GM12878 (cell line): ENCODE measurements around the gene FAM9A. TPM values are rescaled to one million over a fixed set of nuclear protein-coding genes. Genes with fewer than 3 reads are reported as not detected.
"Not testable (repeated sequence)": the region's sequence is repeated elsewhere in the genome, so short reads cannot be mapped to it uniquely, and the experiment has no call there.

Source experiments
- ATAC-seq: fragments of 200-7000 bp; cut with Tn5 transposase; 3 replicates; pipeline ENCODE4 v1.9.1; 2020; ENCODE audit warnings: mild to moderate bottlenecking, moderate library complexity
- BruUV-seq: library from RNA; stranded (reverse); fragments of 400-500 nt; replicated peaks from 2 replicates; lab custom pipeline; 2021; lab: Mats Ljungman, UMichigan
- CTCF ChIA-PET: fragments of 300-600 bp; sonication (Branson Sonifier 250); formaldehyde crosslinking; extraction: SDS; loops from one replicate; lab custom pipeline; 2021; ENCODE audit warnings: inconsistent platforms; lab: Yijun Ruan, JAX
- POLR2A ChIA-PET: fragments of 350-600 bp; formaldehyde crosslinking; extraction: SDS; loops from one replicate; lab custom pipeline; 2021; ENCODE audit warnings: inconsistent platforms; lab: Charles Lee
- RAD21 ChIA-PET: fragments of 300-600 bp; sonication (Branson Sonifier 250); formaldehyde crosslinking; loops from one replicate; lab custom pipeline; 2023; ENCODE audit warnings: antibody characterized with exemption; ENCODE audit not compliant: unreplicated experiment; lab: Charles Lee
- SMC1A ChIA-PET: fragments of 300-600 bp; sonication (Branson Sonifier 250); formaldehyde crosslinking; loops from one replicate; lab custom pipeline; 2023; ENCODE audit not compliant: unreplicated experiment, uncharacterized antibody; lab: Charles Lee
- DNase-seq: peaks from one replicate; pipeline ENCODE4 v3.0.0-alpha.2; 2011; ENCODE audit warnings: low read depth, low spot score
- FAIRE-seq: peaks from 3 replicates; lab custom pipeline; 2011; peaks lifted over from hg19 to GRCh38; lab: Jason Lieb, UNC
- H2AFZ ChIP-seq: 2 replicates; pipeline ENCODE4 v1.6.0; 2011; ENCODE audit warnings: low read depth, low read length, control low read depth; ENCODE audit not compliant: control insufficient read depth
- H3K27ac ChIP-seq: 2 replicates; pipeline ENCODE4 v1.5.1; 2011; ENCODE audit warnings: control low read depth; ENCODE audit not compliant: control insufficient read depth, insufficient read depth
- H3K27me3 ChIP-seq, 2 experiments: replicated peaks in 1 of 2; 2 replicates each; pipeline versions ENCODE4 v1.6.0 to v1.6.1; 2011; ENCODE audit warnings: low read length in 1 of 2; ENCODE audit not compliant: control insufficient read depth in 2 of 2, insufficient read depth in 2 of 2
- H3K36me3 ChIP-seq, 2 experiments: 2 replicates each; pipeline ENCODE4 v1.5.1; 2011; ENCODE audit warnings: low read length in 1 of 2; ENCODE audit not compliant: control insufficient read depth in 2 of 2, insufficient read depth in 2 of 2
- H3K4me1 ChIP-seq: 2 replicates; pipeline ENCODE4 v1.6.1; 2011; ENCODE audit warnings: mild to moderate bottlenecking, low read length, moderate library complexity, mixed read lengths; ENCODE audit not compliant: control insufficient read depth, insufficient read depth
- H3K4me2 ChIP-seq: 2 replicates; pipeline ENCODE4 v1.6.0; 2011; ENCODE audit warnings: control low read depth; ENCODE audit not compliant: control insufficient read depth, insufficient read depth
- H3K4me3 ChIP-seq: fragments of 200-600 bp; sonication (generic); 2 replicates; pipeline ENCODE4 v1.5.1; 2016
- H3K79me2 ChIP-seq: 2 replicates; pipeline ENCODE4 v1.6.0; 2011; ENCODE audit warnings: low read length; ENCODE audit not compliant: control insufficient read depth, insufficient read depth
- H3K9ac ChIP-seq: 2 replicates; pipeline ENCODE4 v1.8.0; 2011; ENCODE audit warnings: low read length, control low read depth, mixed read lengths; ENCODE audit not compliant: control insufficient read depth, insufficient read depth
- H3K9me3 ChIP-seq: replicated peaks from 3 replicates; pipeline ENCODE4 v1.5.1; 2011; ENCODE audit warnings: mild to moderate bottlenecking, low read length; ENCODE audit not compliant: control insufficient read depth, insufficient read depth
- H4K20me1 ChIP-seq: 2 replicates; pipeline ENCODE4 v1.6.0; 2011; ENCODE audit not compliant: control insufficient read depth, insufficient read depth
- BCL3 ChIP-seq: IDR thresholded peaks from 2 replicates; pipeline ENCODE4 v1.6.1; 2011; ENCODE audit warnings: borderline replicate concordance, low read depth, mild to moderate bottlenecking, moderate library complexity, low read length; ENCODE audit not compliant: insufficient read depth, poor library complexity, severe bottlenecking
- GABPA ChIP-seq: IDR thresholded peaks from 2 replicates; pipeline ENCODE4 v1.6.1; 2014; ENCODE audit warnings: antibody characterized with exemption, low read depth, mild to moderate bottlenecking, inconsistent platforms
- LARP7 ChIP-seq: fragments of 450-650 bp; IDR thresholded peaks from 2 replicates; pipeline ENCODE4 v1.6.1; 2017; ENCODE audit warnings: mild to moderate bottlenecking
- ZNF384 ChIP-seq: IDR thresholded peaks from 2 replicates; pipeline ENCODE4 v1.6.1; 2012; ENCODE audit warnings: low read depth, mild to moderate bottlenecking, low read length, improper control_type of control experiment, borderline replicate concordance
- WGBS: methylation state at CpG from one replicate; pipeline ENCODE4 v1.1.6; 2016; ENCODE audit warnings: low lambda C conversion rate; ENCODE audit not compliant: insufficient replicate concordance, insufficient coverage; ENCODE audit errors: missing lambda C conversion rate; 5-methylcytosine and 5-hydroxymethylcytosine counted together
- in situ Hi-C: fragments of 300-500 bp; cut with MboI; formaldehyde crosslinking; loops from 9 replicates; pipeline ENCODE4 v1.14.3; 2018; ENCODE audit warnings: mixed read lengths
- intact Hi-C: fragments of 100-400 bp; cut with micrococcal nuclease; formaldehyde crosslinking; loops from one replicate; pipeline ENCODE4 v1.14.2; 2022; ENCODE audit not compliant: unreplicated experiment
- polyA plus RNA-seq, 11 experiments: library from polyadenylated mRNA; depleted of rRNA in 4 of 11; unstranded in 6 of 11; stranded (reverse) in 5 of 11; fragments of >200 nt; fragmentation: Nextera tagmentation in 4 of 11; fragmentation: Illumina TruSeq in 1 of 11; extraction: Ambion mirVana in 4 of 11; extraction: Trizol in 1 of 11; gene quantifications; 1 replicate in 1 of 11; 2 replicates in 10 of 11; pipeline versions ENCODE4 v1.2.1 to v1.2.3, GENCODE V29; 2011 to 2016; ENCODE audit warnings: inconsistent platforms in 2 of 11, missing spikeins in 2 of 11, low read depth in 1 of 11
- total RNA-seq, 4 experiments: library from RNA; depleted of rRNA in 3 of 4; stranded (reverse); fragments of >200 nt in 3 of 4; fragmentation: Illumina TruSeq in 1 of 4; extraction: Trizol in 1 of 4; gene quantifications; 2 replicates each; pipeline versions ENCODE4 v1.2.1 to v1.2.3, GENCODE V29; 2013 to 2021

The FAM9A gene
- total and polyA plus RNA-seq, 10 of the 15 experiments (the other 5 are each of a cell fraction or from before 2014, with no cell fraction given): not detected

- BruUV-seq: no TSS peak
- H3K9me3 ChIP-seq: no peaks in the 10 kb centered on the region
- H3K27ac ChIP-seq: no peak overlapping the region
- 35% methylated on average over 9 of the region's 9 CpGs for WGBS
- H3K27me3 ChIP-seq: no peaks in the 10 kb centered on the region; a peak in 1 of 4 replicates
- in situ Hi-C loops: no loop called here
- H4K20me1 ChIP-seq: no peaks in the 10 kb centered on the region
- DNase-seq: no peak
- H3K36me3 ChIP-seq: no peaks in the 10 kb centered on the region
- RAD21 ChIA-PET: no interaction called here
- no peak for TF ChIP-seq ZNF384
- no peak for TF ChIP-seq GABPA
- TF ChIP-seq BCL3: no peak
- TF ChIP-seq LARP7: no peak
- TF ChIP-seq, all 136 proteins: peak for 0
- Histone ChIP-seq H2AFZ (peak overlapping the region; percentile 12), H3K4me2 (no peak overlapping the region), H3K9ac (no peak overlapping the region), H3K4me3 (no peak overlapping the region), H3K79me2 (no peaks in the 10 kb centered on the region), H3K4me1 (no peaks in the 10 kb centered on the region)
- no peak for ATAC-seq
- ChIA-PET CTCF (interaction anchor here (1.0 kb wide), 1 partner anchor 44 kb away, joined by 4 read pairs; no protein-coding TSS in a partner anchor), POLR2A (no interaction called here), SMC1A (no interaction called here)
- no peak for FAIRE-seq
- intact Hi-C loops: no loop called here
Observed at GRCh38 chrX:8782595-8782994, 18.6 kb downstream of the FAM9A start.

- H2AFZ ChIP-seq, H4K20me1 ChIP-seq, FAIRE-seq, intact Hi-C loops, POLR2A ChIA-PET, BruUV-seq, ATAC-seq, H3K4me2 ChIP-seq, RAD21 ChIA-PET, H3K79me2 ChIP-seq, SMC1A ChIA-PET, H3K9ac ChIP-seq, H3K36me3 ChIP-seq, H3K4me1 ChIP-seq, H3K4me3 ChIP-seq, H3K27ac ChIP-seq, H3K27me3 ChIP-seq, in situ Hi-C loops, CTCF ChIA-PET, H3K9me3 ChIP-seq, DNase-seq: not testable (repeated sequence)
- 31% methylated on average over 4 of the region's 4 CpGs for WGBS
Observed at GRCh38 chrX:8781921-8782320, 19.3 kb downstream of the FAM9A start.
